Suprapubic skin (tissue), 4 donors: ENCODE data around the gene CCDC27. TPM values are rescaled to one million over a fixed set of nuclear protein-coding genes. Genes with fewer than 3 reads are reported as not detected.

Source experiments
- DNase-seq, 2 donors: peaks; one replicate each; pipeline ENCODE4 v3.0.0-alpha.2; 2019; ENCODE audit warnings: low spot score in 2 of 2
- H3K27ac ChIP-seq: fragments of 200-600 bp; sonication (generic); one replicate; pipeline ENCODE4 v1.5.1; 2019
- H3K27me3 ChIP-seq: fragments of 200-600 bp; sonication (generic); one replicate; pipeline ENCODE4 v1.5.1; 2019
- H3K36me3 ChIP-seq: fragments of 200-600 bp; sonication (generic); one replicate; pipeline ENCODE4 v1.5.1; 2019
- H3K4me1 ChIP-seq: fragments of 200-600 bp; sonication (generic); one replicate; pipeline ENCODE4 v1.5.1; 2019
- H3K4me3 ChIP-seq: fragments of 200-600 bp; sonication (generic); one replicate; pipeline ENCODE4 v1.5.1; 2019; ENCODE audit warnings: mild to moderate bottlenecking
- H3K9me3 ChIP-seq: fragments of 200-600 bp; sonication (generic); one replicate; pipeline ENCODE4 v1.5.1; 2019
- CTCF ChIP-seq, 2 donors: fragments of 200-600 bp in 1 of 2; fragments of 450-650 bp in 1 of 2; sonication (generic) in 1 of 2; IDR thresholded peaks; one replicate each; pipeline ENCODE4 v1.5.1; 2016 to 2019; ENCODE audit warnings: antibody characterized with exemption in 2 of 2, mild to moderate bottlenecking in 1 of 2, moderate library complexity in 1 of 2
- EP300 ChIP-seq: sonication (generic); formaldehyde crosslinking; IDR thresholded peaks from one replicate; pipeline ENCODE4 v1.6.1; 2017; ENCODE audit warnings: antibody characterized with exemption
- POLR2A ChIP-seq, 2 donors: fragments of 450-650 bp; IDR thresholded peaks; one replicate each; pipeline ENCODE4 v1.6.1; 2017; ENCODE audit warnings: antibody characterized with exemption in 2 of 2, mild to moderate bottlenecking in 2 of 2, moderate library complexity in 2 of 2
- POLR2AphosphoS5 ChIP-seq, 3 donors: sonication (generic); formaldehyde crosslinking; IDR thresholded peaks; one replicate each; pipeline ENCODE4 v1.6.1; 2017; ENCODE audit warnings: antibody characterized with exemption in 3 of 3
- WGBS: methylation state at CpG from one replicate; pipeline ENCODE4 v1.1.5; 2018; 5-methylcytosine and 5-hydroxymethylcytosine counted together
- total RNA-seq, 4 donors: library from RNA; depleted of rRNA; stranded (reverse); fragments of >200 nt; gene quantifications; one replicate each; pipeline ENCODE4 v1.1.0, GENCODE V29; 2016

Gene CCDC27
- total RNA-seq, 4 donors from 2014 or later = not detected

- H3K4me3 ChIP-seq = no peak overlapping the region
- DNase-seq = peak; percentile 46 to 71
- TF ChIP-seq CTCF (IDR thresholded peaks at IDR 0.05) = no peak
- H3K36me3 ChIP-seq = no peaks in the 10 kb centered on the region
- H3K27ac ChIP-seq = no peak overlapping the region
- no peaks in the 10 kb centered on the region for H3K9me3 ChIP-seq
- WGBS = 86% methylated on average over 12 of the region's 17 CpGs
- H3K27me3 ChIP-seq = peaks cover 47% of the 10 kb centered on the region
- H3K4me1 ChIP-seq = no peaks in the 10 kb centered on the region
These were observed 9.2 kb downstream of the CCDC27 start for GRCh38 chr1:3761296-3762010.

DNA sequence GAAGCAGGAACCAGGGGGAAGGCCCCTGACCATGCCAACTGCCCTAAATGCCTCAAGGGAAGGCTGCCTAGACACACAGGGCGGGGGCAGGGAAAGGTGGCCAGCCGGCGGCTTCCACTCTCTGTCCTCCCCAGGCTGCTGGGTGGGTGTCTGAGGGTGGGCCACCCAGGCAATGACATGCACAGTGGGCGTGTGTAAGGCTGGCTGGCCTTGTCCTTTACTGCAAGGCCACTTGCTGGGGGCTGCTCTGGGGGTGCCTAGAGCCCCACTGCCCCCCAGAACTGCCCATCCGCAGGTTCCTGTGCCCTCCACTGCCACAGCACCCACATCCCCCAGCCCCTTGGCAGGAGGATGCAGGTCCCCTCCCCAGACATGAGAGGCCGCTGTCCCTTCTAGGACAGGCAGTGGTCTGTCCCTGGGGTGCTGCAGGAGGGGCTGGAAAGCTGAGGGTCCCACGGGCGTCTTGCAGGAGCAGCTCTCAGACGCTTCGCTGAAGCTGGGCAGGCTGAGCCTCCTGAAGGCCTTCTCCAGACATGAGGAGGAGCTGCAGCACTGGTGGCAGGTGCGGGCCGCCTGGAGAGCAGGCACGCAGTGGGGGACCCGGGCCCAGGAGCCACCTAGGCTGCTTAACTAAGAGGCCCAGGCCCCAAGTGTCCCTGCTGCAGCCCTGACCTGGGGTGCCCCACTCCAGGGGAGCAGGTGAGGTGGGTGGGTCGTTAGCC, 10.1 kb downstream of the CCDC27 start:
- peak; percentile 46 to 72 for DNase-seq
- H3K4me1 ChIP-seq = no peaks in the 10 kb centered on the region
- H3K36me3 ChIP-seq = no peaks in the 10 kb centered on the region
- TF ChIP-seq POLR2AphosphoS5 (IDR thresholded peaks at IDR 0.05) = no peak
- no peak for TF ChIP-seq CTCF (IDR thresholded peaks at IDR 0.05)
- no peak for TF ChIP-seq EP300
- TF ChIP-seq POLR2A (IDR thresholded peaks at IDR 0.05) = no peak
- H3K27ac ChIP-seq = no peak overlapping the region
- H3K9me3 ChIP-seq = no peaks in the 10 kb centered on the region
- H3K27me3 ChIP-seq = peaks cover 49% of the 10 kb centered on the region
- 80% methylated on average over 2 of the region's 15 CpGs for WGBS
- H3K4me3 ChIP-seq = no peak overlapping the region

DNA sequence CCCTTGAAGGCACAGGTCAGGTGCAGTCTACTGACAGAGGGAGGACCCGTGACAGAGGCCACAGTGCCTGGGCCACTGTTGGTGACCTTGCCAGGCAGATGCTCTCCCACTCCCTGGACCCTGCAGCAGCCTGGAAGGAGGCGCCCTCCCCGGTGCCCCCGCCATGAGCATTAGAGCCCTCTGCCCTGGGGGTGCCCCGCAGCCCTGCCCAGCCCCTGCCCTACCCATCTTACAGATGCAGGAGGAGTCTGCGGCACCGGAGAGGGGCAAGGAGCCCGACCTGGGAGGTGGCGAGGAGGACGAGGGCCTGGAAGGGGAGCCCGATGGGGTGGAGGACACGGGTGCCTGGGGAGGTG, 10.6 kb downstream of the CCDC27 start:
- no peak for TF ChIP-seq EP300
- Histone ChIP-seq H3K27ac (no peak overlapping the region), H3K4me3 (no peak overlapping the region), H3K9me3 (no peaks in the 10 kb centered on the region), H3K27me3 (peaks cover 53% of the 10 kb centered on the region), H3K36me3 (no peaks in the 10 kb centered on the region), H3K4me1 (no peaks in the 10 kb centered on the region)
- peak; percentile 59 to 72 for DNase-seq
- 87% methylated on average over 11 of the region's 12 CpGs for WGBS

DNA sequence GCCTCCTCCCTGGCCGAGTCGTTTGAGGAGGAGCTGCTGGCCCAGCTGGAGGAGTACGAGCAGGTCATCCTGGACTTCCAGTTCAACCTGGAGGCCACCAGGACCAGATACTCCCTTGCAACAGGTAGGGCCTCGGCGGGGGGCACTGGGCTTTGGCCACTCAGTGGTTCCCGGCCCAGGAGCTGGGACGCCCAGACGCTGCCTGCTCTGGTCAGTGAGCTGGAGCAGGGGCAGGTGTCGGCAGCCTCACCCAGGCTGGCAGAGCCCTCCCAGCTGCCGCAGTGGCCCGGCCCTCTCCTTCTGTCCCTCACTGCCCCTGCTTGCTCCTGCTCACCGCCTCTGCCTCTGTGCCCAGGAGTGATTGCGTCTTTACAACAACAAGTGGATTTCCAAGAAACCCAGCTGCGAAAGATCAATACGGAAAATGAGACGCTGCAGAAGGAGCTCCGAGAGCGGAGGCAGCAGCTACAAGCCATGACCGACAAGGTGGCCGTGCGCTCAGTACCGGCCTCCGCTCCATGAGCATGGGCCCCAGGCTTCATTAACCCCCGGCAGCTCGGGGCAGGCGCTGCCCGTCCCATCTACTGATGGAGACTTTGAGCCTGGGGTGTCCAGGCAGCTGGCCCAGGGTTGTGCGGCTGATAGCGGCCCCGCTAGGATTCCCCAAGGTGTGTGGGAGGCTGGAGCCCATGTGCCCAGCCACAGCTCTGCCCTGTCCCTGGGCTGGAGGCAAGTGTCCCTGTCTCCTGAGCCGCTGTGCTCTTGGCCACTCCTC, 11.3 kb downstream of the CCDC27 start:
- Histone ChIP-seq H3K27me3 (peaks cover 53% of the 10 kb centered on the region), H3K4me1 (no peaks in the 10 kb centered on the region), H3K4me3 (no peak overlapping the region), H3K36me3 (no peaks in the 10 kb centered on the region), H3K9me3 (no peaks in the 10 kb centered on the region), H3K27ac (no peak overlapping the region)
- TF ChIP-seq POLR2AphosphoS5 (IDR thresholded peaks at IDR 0.05) (no peak), CTCF (IDR thresholded peaks at IDR 0.05) (no peak), EP300 (no peak), POLR2A (IDR thresholded peaks at IDR 0.05) (no peak)
- DNase-seq = peak; percentile 49 to 69
- 88% methylated on average over 19 of the region's 31 CpGs for WGBS

- WGBS = 90% methylated on average over 17 of the region's 17 CpGs
- Histone ChIP-seq H3K4me1 (peaks cover 14% of the 10 kb centered on the region), H3K27ac (no peak overlapping the region), H3K9me3 (no peaks in the 10 kb centered on the region), H3K27me3 (peaks cover 41% of the 10 kb centered on the region), H3K36me3 (no peaks in the 10 kb centered on the region), H3K4me3 (no peak overlapping the region)
- TF ChIP-seq EP300 (no peak), CTCF (IDR thresholded peaks at IDR 0.05) (no peak), POLR2A (IDR thresholded peaks at IDR 0.05) (no peak), POLR2AphosphoS5 (IDR thresholded peaks at IDR 0.05) (no peak)
- DNase-seq = peak in 1 of 2 donors; percentile 36
These were observed 15.2 kb downstream of the CCDC27 start for GRCh38 chr1:3767328-3767925.
